Islet precursor cell (in vitro differentiated cells): ENCODE results near the gene RPRD1A.

ENCODE experiments used
- DNase-seq: peaks from one replicate; pipeline ENCODE4 v3.0.0-alpha.2; 2018

Gene RPRD1A

GRCh38 chr18:35962320-35962719 lies 105.0 kb downstream of the RPRD1A start:
- DNase-seq, result no peak

GRCh38 chr18:35956226-35956625 lies 111.1 kb downstream of the RPRD1A start:
- no peak for DNase-seq

GRCh38 chr18:35953688-35954087 lies 113.7 kb downstream of the RPRD1A start:
- no peak for DNase-seq

GRCh38 chr18:35950628-35950982 lies 116.8 kb downstream of the RPRD1A start:
- no peak for DNase-seq

GRCh38 chr18:35949903-35950627 lies 117.3 kb downstream of the RPRD1A start:
- peak; percentile 77 for DNase-seq

GRCh38 chr18:35949090-35949489 lies 118.3 kb downstream of the RPRD1A start:
- DNase-seq, result no peak

- no peak for DNase-seq
Measured at GRCh38 chr18:35948080-35948479, 119.3 kb downstream of the RPRD1A start.

- no peak for DNase-seq
Measured at GRCh38 chr18:35942661-35943060, 124.7 kb downstream of the RPRD1A start.

GRCh38 chr18:35942133-35942532 lies 125.2 kb downstream of the RPRD1A start:
- no peak for DNase-seq

GRCh38 chr18:35941299-35941698 lies 126.1 kb downstream of the RPRD1A start:
- DNase-seq, result no peak
